ACHN (cell line): ENCODE data around the gene MAP2.

Experiments used
- DNase-seq: peaks from one replicate; pipeline ENCODE4 v3.0.0-alpha.2; 2015
- in situ Hi-C: cut with HindIII; loops from 2 replicates; pipeline ENCODE4 v1.10.0; 2017; ENCODE audit warnings: low sequenced_read_pairs, low pct_ligation_motif_present, low pct_unique_long_range_greater_than_20kb

The MAP2 gene

DNA sequence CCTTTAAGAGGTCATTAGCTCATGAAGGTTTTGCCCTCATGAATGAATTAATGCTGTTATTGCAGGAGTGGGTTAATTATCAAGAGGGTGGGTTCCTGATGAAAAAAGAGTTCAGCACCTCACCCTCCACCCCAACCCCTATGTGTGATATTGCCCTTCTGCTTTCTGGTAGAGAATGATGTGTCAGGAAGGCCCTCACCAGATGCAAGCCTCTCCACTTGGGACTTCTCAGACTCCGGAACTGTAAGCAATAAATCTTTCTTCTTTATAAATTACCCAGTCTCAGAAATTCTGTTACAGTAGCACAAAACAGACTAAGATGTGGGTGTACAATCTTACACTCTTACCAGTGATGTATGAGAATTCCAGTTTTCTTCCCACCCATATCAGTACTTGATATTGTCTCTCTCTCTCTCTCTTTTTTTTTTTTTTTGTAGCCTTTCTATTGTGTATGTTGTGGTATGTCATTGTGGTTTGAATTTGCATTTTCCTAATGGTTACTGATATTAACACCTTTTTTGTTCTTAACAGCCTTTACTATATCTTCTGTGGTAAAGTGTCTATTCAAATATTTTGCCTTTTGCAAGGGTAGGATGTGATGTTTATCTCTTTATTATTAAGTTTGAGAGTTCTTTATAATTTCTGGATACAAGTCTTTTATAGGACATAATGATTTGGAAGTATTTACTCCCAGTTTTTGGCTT is 10.4 kb upstream of the MAP2 start:
- DNase-seq = no peak
- in situ Hi-C loops = no loop called here

DNA sequence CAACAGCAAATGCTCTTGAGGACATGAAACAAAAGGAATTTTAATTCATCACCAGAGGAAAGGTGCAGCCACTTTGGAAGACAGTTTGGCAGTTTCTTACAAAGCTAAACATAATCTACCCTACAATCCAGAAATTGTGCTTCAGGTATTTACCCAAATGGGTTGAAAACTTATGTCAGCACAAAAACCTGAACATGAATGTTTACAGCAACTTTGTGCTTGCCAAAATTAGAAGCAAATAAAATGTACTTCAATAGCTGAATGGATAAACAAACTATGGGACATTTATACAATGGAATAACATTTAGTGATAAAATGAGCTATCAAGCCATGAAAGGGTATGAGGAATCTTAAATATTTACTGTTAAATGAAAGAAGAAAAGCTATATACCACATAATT is 6.9 kb upstream of the MAP2 start:
- in situ Hi-C loops = no loop called here
- no peak for DNase-seq

DNA sequence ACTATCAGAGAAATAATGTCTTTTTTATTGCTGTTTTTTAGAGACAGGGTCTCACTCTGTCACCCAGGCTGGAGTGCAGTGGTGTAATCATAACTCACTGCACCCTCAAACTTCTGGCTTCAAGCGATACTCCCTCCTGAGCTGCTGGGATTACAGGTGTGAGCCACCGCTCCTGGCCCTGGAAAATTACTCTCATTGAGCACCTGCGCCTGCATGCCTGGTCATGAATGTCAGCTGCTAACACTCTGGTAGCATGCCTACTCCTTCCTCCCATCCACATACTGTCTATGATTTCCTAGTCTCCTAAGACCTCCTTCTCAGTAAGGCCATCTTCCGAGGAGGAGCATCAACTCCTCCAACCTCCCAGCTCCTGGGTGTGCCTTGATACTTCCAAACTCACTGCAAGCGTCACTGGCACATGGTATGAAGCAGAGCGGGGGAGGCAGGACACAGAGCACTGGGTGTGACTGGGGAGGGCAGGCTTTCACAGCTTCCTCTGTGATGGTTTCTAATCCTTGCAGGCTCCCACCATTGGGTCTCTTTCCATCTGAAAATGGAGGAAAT is 1.6 kb upstream of the MAP2 start:
- DNase-seq = no peak
- in situ Hi-C loops = no loop called here

DNA sequence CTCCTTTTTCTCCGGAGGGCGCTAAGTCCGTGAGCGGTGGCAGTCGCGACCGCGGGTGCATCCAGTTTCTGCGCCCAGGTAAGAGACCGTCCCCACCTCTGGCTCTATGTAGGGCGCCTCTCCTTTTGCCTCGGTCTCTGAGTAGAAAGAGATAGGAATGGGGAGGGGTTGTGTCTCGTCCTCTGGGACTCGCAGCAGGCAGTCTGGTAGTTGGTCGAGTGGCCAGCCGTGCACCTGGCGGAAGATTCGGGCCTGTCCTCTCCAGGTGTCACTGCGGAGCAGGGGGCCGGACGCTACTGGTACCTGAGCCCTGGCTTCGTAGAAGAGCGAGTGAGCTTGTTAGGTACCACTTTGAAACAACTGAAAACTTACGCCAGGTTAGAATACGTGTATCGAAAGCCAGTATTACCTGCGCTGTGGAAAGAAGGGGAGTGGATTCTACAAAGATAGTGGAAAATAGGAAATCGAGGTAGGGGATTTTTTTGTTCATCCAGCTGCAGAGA is 403 bp downstream of the MAP2 start:
- peak; percentile 11 for DNase-seq
- in situ Hi-C loops = no loop called here

DNA sequence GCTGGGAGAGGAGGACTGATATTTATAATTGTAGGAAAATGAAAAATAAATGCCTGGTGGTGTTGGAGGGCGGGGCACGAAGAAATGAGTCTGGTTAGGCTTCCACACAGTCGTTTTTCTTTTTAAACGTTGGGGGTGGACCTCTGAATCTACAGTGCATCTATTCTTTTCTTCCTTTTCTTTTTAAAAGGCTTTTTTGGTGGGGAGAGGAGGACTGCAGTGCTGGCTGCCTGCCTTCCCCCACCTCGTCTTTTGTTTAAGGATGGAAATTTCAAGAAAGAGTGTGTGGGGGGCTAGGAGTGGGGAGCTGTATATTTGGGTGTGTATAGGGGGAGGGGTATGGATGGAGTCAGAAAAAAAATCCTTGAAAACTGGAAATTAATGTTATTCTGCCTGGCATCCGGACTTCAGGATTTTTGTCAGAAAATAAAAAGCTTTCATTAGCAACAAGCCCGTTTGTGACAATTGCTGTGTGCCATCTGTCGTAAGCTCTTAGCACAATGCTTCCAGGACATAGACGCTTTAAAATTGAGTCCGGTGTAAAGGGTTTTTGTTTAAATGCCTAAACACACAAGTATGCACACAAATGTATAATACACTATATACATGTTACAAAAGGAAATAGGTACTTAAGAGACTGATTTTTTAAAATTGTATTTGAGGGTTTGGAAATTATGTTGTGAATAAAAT is 1.1 kb downstream of the MAP2 start:
- in situ Hi-C loops = no loop called here
- DNase-seq = no peak

DNA sequence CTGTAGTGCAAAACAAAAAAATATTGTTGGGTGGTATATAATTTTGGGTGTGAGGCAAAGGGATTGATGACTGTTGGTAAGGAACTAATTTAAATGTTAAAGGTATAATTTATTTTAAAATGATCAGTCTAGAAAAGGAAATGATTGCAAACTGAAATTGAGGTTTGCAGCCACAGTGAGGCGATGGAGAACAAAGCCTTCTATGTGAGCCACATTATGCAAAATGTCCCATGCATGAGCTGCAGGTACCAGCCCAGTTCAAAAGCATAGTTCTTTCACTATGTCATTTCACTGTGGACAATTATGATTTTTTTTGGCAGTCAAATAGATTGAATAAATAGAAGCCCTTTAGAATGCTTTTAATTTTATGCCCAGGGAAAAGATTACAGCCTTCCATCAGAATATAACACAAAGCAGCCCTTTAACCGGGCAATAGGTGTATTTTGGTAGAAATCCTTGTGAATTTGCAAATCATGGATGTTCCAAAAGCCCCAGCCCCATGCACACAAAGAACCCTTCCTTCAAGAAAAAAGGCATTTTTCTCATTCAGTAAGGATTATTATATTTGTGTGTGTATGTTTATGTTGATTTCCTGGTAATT is 1.7 kb downstream of the MAP2 start:
- in situ Hi-C loops = no loop called here
- DNase-seq = peak; percentile 58

DNA sequence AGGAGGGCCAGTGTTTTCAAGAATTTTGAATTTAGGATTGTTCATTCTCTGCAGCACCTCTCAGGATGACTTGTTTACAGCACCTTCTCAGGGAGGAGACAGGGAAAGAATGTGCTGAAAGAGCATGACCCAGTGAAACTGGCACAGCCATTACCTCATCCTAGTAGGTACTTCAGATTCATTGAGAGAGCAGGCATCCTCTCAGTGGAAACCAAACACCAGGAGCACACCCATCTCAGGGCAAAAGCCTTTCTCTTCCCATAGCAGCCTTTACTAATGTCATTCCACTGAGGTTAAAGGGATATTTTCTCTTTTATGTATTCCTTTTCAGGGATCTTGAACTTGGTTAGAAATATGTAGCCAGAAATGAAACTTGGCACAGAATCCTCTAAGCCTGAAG is 2.6 kb downstream of the MAP2 start:
- peak; percentile 50 for DNase-seq
- in situ Hi-C loops = no loop called here

DNA sequence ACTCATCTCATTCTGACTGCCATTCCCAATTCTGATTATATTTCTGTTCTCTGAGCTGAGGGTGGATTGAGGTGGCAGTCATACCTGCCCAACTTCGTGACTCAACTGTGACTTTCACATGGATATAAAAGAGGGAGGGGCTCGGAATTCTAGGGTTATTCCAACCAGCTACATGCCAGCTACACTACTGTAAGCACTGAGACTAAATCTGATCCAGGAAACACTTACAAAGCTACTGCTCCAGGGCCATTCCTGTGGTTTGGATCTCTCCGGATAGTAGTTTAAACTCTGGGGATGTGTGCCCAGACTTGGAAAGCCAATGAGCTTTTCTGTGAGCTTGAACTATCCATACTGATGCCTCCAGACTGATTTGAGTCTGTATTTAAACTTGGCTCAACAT is 7.9 kb downstream of the MAP2 start:
- no peak for DNase-seq
- in situ Hi-C loops = no loop called here

DNA sequence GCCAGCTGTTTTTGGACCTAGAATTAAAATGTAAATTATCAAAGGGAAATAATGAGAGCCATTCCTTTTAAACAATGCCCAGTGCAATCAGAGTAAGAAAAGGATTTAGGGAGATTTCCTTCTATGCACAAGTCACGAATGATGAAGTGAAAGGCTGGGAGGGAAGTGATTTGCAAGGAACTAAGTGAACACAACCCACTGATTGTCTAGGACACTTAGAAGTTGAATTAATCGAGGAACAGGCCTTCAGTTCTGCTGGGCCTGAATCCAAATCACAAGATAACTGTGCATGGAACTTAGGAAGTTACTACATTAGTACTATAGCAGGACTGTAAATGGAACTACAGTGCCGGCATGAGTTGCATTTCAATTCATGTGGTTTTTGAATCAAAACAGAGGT is 17.7 kb downstream of the MAP2 start:
- DNase-seq = no peak
- in situ Hi-C loops = no loop called here

DNA sequence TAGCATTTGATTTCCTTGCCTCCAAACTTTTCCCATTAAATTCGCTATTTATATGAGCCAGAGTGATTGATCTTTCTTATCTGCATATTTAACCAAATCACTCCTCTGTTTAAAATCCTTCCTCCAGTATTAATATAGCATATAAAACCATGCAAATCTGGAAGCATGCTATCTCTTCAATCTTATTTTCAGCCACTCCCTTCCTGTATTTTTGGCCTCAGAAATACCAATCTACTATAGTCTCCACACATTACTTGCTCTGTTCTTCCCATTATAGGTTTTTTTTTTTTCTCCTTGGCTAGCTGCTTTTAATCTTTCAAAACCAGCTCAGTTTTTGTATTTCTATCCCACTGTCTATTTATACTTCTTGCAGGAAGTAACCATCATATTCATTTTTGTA is 19.1 kb downstream of the MAP2 start:
- in situ Hi-C loops = no loop called here
- no peak for DNase-seq

DNA sequence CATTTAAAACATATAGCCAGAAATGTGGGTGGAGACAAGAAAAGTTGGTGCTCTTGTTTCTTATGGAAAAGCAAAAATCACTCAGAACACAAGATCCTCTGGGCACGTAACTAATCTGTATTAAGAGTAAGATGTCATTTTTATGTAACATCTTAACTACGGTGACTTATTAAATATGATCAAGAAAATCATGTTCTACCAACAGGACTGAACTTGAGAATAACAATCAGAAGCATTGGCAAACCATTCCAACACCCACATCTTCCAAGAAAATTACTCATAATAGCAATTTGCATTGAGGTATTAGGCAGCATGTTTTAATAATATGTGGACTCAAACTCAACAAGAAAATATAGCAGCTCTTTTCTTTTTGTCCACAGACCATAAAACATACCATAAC is 21.6 kb downstream of the MAP2 start:
- no peak for DNase-seq
- in situ Hi-C loops = no loop called here

DNA sequence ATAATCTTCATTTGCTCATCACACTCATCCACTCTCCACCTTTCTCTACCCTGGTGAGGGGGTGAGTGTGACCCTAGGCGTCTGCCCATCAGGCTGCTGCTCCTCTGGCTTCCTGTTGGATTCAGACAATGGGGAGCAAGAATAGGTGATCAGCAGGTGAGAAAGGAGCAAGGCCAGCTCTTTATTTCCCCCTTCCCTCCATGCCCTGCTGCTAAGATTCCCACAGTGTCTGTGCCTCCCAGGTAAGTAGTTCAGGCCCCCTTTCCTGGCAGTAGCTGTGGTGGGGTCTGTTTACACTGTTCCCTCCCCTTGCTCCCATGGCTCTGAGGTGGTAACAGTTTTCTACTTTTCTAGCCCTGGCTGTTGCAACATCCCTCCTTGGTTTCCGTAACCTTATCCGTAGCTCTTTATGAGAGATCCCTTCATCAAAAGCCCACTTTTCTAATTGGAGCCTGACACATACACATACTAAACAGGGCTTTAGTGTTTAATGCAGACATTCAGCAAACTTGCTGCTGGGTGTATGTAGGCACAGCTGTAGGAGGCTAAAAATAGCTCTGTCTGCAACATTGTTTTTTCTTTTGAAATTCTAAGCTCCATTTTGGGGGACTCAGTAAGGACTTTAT is 27.5 kb downstream of the MAP2 start:
- no peak for DNase-seq
- in situ Hi-C loops = no loop called here

DNA sequence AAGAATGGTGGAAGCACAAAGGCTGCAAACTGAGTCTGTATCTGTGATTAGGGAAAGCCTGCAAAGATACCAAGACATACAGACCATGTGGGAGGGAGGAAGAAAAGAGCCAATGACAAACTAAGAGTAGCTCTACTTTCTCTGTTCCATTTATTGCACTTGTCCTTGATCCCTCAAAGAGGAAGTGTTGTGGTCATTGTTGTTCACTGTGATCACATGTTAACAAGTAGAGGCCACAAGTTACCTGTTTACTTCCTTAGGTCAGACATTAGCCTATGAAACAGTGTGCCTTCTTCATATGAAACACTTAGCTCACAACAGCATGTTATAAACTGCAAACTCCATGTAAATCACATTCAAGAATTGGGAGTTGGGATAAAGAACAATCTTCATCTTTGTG is 32.6 kb downstream of the MAP2 start:
- no peak for DNase-seq
- in situ Hi-C loops = no loop called here

DNA sequence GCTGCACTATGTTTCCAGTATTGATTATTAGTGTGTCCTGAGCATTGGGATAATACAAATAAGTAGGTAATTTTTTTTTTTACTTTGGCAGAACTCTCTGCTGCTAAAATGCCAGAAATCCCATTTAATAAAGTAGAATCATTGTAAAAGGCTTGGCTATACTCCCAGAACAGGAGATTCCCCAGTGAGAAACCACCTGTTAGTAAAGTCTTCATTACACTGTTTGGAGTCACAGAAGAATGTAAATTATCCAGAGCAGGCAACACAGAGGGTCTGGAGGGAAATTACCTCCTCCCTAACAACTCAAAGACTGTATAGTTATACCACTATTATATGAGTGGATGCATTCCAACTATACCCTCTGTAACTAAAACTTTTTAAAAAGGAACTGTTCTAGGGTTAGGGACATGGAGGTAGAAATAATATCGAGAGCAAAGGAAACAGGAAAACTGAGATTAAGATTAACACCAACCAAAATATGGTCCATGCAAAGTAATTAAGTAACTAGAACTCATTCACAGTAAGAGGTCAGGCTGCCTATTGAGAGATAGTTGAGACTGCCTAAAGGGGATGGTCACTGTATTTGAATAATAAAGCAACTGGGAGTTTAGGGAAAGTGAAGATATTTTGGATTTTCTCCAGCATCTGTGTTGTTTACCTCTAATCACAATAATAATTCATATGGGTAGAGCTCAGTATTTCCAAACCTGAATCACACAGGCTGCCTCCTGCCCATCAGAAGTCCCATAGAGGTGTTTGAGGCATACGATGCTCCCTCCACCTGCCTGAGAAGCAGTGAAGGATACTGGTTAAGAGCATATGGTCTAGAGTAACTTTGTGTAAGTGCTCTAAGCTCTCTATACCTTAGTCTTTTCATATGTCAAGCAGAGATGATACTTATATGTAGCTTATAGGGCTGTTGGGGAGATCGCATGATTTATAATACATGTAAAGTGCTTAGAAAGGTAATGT is 34.4 kb downstream of the MAP2 start:
- in situ Hi-C loops = no loop called here
- no peak for DNase-seq

DNA sequence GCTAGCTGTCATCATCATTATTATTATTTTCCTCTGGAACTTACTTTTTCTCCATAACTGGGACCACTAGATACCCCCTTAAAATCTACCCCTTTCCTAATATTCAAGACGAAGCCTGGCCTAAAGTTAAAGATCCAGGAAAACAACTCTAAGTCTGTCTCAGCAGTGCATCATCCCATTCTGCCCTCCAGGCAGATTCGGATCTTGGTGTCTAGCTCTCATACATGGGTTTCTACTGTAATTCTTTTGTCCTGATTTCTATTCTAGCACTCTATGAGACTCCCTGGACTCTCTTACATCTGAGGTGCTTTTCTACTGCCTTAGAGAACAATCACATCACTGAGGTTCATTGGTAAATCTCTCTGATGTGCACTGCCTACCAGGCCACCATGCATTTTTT is 35.5 kb downstream of the MAP2 start:
- no peak for DNase-seq
- in situ Hi-C loops = no loop called here

DNA sequence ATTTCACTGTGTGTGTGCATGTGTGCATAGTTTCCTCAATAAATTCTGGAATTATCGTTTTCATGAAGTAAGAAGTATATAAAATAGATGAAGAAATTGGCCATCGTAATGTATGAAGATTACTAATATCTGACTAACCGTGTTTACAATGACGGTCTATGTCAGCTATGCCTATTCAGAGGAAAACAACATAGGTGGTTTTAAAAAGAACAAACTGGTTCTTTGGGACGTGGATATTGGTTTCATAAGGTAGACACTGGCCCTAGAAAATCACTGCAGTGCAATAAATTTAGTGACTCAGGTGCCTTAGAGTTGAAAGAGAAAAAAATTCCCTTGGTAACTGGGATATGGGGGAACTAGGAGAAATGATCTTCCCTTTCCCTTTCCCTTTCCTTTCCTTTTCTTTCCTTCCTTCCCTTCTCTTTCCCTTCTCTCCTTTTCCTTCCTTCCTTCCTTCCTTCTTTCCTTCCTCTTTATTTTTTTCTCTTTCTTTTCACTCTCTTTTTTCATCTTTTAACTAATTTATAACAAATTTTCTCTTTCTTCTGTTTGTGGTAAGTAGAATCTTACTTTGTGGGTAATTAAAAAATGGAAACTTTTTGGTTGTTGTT is 36.4 kb downstream of the MAP2 start:
- in situ Hi-C loops = no loop called here
- DNase-seq = no peak

DNA sequence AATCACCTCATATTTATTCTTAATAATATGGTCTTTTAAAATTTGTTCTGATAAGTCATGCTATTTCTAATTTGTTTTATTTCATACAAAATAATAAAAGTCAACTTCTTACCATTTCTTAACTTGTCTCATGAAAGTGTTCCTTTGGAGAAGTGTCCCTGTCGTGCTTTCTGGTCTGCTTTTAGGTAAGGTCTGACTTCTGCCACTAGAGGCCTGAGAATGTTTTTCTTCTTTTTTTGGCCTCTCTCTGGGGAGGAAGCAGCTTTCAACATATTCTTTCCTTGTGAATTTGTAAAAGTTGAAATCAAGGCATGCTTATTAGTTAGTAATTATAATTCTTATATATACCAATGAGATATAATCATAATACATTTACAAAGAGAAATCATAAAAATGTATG is 39.4 kb downstream of the MAP2 start:
- in situ Hi-C loops = no loop called here
- peak; percentile 19 for DNase-seq

DNA sequence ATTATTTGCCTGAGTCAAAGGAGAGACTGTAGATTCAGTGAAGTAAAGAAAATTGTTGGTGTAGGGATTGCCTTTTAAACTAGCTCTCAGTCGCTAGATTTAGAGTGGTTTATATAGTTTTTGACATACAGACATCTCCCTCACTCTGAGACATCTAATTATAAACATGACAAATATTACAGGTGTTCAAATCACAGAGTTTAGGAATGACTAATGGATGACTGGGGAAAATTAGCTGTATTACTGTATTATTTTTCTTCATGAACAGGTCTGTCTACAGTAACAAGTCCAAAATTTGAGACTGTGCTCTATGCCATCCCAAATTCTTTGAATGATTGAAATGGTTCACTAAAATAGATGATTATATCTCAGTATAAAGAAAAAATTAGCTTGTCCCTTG is 40.0 kb downstream of the MAP2 start:
- no peak for DNase-seq
- in situ Hi-C loops = no loop called here
